GM21447 (cell line): Measurements from ENCODE around the gene SLC19A1.

Experiments used
- ATAC-seq: cut with Tn5 transposase; IDR thresholded peaks from one replicate; pipeline ENCODE4 v1.9.1; 2021; ENCODE audit not compliant: unreplicated experiment

The SLC19A1 gene

DNA sequence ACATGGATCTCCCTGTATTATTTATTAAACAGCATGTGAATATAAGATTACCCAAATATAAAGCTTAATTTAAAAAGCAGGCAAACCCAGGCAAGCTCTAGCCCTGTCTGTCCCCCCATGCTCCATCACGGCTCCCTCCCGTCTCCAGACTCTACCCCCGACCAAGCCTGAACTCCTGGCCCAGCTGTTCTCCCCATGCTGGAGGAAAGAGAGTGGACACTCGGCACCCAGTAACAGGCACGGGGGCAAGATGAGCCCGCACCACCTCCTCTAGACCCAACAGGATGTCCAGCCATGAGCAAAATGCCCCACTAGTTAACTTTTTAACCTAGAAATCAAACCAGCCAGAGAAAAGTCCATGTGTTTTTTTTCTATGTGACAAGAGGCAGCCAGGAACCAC, 19.3 kb downstream of the SLC19A1 start:
- ATAC-seq, result no peak

DNA sequence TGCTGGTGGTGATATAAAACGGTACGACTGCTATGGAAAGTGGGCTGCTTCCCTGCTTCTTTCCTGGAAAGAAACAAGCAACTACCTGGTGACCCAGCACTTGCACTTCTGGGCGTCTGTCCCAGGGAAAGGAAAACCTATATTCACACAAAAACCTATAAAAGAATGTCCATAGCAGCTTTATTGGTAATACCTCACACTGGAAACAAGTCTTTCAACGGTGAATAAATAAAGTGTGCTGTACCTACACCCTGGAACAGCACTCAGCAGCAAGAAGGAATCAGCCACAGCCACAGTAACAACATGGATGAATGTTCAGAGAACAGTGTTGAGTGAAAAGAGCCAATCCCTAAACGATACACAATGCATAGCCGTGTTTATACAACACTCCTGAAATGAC, 19.9 kb downstream of the SLC19A1 start:
- ATAC-seq, result no peak

DNA sequence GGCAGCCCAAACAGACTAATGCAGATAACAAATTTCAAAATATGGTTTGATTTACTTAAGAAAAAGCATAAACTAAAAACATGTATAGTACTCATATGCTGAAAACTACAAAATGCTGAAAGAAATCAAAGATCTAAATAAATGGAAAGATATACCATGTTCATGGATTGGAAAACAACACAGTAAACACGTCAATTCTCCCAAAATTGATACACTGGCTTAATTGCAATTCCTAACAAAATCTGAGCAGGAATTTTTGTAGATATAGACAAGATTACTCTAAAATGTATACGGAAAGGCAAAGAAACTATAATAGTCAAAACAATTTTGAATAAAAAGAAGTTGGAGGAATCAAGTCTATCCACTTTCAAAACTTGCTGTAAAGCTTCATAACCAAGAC, 21.0 kb downstream of the SLC19A1 start:
- ATAC-seq, result no peak

DNA sequence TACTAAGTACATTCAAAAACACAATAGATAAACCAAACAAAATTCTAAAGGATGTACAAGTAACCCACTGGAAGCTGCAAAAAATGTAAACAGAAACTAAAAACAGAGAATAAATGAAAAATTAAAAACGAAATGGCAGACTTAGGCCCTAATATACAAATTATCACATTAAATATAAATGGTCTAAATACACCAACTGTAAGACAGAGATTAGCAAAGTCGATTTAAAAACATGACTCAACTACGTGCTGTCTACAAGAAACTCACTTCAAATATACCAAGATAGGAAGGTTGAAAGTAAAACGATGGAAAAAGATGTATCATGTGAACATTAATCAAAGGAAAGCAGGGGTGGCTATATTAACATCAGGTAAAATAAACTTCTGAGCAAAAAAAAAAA, 23.1 kb downstream of the SLC19A1 start:
- no peak for ATAC-seq

DNA sequence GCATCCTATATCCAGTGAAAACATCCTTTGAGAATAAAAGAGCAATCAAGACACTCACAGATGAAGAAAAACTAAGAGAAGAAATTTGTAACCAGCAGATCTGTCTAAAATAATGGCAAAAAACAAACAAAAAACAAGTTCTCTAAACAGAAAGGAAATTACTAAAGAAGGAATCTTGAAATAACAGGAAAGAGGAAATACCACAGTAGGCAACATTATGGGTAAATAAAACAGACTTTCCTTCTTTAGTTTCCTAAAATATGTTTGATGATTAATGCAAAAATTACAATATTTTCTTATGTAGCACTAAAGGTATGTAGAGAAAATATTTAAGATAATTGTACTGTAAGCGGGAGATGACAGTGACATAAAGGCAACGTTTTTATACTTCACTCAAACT, 23.5 kb downstream of the SLC19A1 start:
- no peak for ATAC-seq

DNA sequence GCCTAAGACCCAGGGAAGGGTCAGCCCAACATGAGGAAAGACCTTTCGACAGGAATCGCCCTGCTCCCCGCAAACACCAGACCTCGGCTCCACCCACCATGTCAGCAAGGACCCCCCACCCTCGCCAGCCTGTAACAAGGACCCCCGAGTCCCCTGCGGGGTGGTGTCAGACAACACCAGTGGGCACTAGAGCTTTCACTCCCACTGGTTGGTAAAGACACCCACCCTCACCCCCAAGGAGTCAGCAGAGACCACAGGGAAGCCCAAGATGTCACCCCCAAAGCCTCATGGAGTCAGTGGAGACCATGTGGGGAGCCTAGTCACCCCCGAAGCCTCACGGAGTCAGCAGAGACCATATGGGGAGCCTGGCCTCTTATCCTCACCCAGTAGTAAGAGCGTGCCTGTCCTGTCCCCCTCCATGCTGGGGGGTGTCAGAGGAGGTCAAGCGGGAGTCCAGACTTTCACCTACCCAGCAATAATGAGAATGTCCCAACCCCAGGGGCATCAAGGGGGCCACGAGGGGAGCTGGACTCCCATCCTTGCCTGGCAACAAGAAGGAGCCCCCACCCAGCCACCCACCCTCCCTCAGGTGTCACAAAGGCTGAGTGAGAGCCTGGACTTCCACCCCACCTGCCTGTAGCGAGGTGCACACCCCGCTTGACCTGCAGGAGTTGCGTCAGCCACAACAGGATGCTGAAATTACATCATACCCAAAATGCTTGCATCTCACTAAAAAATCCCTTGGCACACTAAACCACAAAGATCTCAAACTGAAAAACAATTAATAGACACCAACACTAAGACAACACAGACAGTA, 24.8 kb downstream of the SLC19A1 start:
- ATAC-seq, result no peak

DNA sequence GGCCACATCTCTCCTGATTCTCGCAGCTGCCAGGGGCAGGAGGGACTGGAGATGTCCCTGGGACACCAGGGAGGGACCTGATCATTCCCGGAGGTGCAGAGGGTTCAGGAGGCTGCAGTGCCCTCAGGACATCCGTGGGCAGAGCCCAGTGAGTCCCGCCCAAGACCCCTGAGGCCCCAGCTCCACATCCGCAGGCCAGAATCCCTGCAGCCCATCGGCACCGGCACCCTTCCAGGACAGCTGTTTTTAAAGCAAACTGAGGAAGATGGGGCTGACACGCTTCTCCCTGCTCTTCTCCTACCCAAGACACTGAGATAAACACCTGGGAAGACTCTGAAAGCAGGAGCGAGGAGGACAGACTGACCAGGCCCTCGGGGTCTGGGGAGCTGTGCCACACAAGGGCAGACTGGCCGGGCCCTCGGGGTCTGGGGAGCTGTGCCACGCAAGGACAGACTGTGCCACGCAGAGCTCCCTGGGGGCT, 25.5 kb downstream of the SLC19A1 start:
- ATAC-seq, result no peak

DNA sequence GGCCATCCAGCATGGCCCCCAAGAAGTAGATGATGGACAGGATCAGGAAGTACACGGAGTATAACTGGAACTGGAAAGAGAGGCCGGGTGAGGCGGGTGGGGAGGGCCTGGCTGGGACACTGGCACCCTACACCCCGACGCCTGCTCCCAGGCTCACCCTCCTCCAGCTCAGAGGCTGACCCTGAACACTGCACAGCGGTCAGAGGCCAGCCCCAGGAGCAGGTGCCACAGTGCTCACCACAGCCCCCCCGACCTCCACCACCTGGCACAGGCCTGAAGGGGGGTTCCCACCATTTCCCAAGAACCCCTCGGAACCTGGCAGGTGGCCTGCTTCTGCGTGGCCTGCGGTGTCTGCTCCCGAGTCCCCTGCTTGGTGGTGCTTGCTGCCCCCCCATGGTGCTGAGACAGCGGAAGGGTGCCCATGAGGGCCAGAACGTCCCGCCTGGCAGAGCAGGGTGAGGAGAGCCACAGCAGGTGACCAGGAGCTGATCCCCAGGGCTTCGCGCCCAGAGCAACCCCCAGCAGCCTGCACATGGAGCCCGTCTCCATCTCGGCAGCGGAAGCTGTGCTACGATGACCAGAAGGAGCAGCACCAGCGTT, 26.1 kb downstream of the SLC19A1 start:
- no peak for ATAC-seq

DNA sequence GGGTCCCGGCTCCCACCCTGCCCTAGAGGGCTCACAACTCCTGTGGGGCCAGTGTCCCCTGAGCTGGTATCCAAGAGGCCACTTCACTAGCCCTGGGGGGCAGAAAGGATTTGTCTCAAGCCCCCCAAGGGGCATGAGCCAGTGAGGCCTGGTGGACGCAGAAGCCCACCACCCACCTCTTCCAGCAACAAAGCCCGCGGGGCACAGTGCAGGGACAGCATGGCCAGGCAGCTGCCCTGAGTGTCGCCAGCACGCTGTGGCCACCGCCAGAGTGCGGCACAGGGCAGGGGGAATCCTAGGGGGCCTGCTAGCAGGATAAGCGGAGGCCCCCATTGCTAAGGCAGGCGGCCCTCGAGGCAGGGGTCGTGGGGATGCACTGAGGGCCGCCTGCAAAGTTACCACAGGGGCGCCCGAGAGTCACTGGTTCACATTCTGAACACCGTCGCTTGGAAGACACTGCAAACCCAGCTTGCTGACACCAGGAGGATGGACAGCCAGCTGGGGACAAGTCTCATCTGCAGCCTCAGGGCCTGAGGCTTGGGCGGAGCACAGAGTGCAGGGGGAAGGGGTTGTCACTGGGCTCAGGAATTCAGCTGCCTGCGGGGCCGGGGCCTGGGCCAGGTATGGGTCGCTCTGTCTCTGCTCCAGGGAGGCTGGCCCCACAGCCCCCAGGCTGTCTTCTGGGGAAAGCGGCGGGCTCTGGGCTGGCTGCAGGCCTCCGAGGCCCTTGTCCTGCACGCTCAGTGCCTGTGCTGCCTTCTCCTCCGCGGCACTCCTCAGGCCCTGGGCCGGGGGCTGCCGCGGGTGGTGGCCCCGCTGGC, 26.8 kb downstream of the SLC19A1 start:
- no peak for ATAC-seq

DNA sequence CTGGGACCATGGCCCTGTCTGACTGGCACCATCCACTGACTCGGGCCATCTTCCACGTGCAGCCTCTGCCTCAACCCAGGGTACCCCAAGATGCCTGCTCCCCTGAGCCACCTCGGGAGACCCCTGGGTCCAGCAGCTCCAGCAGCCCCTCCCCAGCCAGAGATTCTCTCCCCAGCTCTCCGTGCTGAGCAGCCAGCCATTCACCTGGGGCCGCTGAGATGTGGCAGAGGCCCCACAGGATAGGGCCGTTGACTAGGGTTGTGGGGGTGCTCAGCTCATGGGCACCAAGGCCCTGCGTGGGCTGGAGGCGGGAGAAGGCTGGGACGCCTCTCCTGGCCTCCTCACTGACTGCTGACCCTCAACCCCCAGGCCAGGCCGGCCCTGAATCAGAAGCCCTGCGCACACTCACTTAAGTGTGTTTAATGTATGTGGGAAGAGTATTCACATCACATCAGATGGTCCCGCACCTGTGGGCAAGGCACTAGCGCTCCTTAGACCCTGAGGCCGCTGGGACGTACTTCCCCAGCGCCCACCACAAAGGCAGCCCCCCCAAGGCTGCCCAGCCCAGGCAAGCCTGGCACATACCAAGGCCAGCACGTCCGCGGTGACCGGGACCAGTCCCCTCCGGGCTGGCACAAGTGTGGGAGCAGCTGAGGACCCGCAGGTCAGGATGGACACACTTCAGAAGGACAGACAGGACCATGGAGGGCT, 27.8 kb downstream of the SLC19A1 start:
- ATAC-seq, result no peak

DNA sequence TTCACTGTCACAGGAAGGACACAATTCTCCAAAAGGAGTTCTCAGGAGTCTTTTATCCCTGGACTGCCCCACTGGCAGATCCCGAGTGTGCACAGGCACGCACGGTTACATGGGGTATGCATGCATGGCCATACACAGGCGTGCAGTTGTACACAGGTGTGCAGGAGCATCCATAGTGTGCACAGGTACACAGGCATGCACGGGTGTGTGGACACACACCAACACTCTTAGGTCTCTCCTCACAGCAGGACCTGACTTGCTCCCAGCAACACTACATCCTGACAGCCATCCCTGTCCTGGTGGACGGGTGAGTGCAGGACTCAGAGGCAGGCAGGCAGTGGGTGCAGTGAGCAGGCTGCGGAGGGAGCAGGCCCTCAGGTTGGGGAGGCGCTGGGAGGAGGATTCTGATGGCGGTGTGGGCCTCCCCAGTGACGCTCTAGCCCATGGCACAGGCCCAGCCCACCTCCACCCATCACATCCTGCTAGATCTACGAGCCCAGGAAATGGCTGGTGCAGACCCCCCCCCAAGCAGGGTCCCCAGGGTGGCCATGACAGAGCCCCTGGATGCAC, 28.4 kb downstream of the SLC19A1 start:
- ATAC-seq, result no peak

DNA sequence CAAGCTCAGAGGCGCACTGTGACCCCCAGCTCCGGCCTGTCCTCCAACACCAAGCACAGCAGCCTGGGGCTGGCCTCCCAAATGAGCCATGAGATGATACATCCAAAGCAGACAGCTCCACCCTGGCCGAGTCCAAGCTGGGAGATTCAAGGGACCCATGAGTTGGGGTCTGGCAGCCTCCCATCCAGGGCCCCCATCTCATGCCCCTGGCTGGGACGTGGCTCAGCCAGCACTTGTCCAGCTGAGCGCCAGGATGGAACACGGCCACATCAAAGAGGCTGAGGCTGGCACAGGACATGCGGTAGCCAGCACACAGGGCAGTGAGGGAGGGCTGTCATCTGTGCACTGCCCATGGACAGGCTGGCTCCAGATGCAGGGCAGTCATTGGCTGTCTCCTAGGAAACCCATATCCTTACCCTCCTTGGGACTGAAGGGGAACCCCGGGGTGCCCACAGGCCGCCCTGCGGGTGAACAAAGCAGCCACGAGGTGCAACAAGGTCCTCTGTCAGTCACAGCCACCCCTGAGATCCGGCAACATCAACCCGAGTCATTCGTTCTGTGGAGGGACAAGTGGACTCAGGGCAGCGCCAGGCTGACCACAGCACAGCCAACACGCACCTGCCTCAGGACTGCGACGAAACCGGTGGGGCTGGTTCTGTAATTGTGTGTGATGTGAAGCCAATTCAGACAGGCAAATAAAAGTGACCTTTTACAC, 29.1 kb downstream of the SLC19A1 start:
- no peak for ATAC-seq

DNA sequence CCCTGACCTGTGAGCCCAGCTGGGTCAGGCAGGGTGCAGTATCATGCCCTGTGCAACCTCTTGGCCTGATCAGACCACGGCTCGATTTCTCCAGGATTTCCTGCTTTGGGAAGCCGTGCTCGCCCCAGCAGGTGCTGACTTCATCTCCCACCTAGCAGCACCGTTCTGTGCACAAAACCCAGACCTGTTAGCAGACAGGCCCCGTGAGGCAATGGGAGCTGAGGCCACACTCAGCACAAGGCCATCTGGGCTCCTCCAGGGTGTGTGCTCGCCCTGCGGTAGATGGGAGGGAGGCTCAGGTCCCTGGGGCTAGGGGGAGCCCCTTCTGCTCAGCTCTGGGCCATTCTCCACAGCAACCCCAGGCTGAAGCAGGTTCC, 29.6 kb downstream of the SLC19A1 start:
- no peak for ATAC-seq

DNA sequence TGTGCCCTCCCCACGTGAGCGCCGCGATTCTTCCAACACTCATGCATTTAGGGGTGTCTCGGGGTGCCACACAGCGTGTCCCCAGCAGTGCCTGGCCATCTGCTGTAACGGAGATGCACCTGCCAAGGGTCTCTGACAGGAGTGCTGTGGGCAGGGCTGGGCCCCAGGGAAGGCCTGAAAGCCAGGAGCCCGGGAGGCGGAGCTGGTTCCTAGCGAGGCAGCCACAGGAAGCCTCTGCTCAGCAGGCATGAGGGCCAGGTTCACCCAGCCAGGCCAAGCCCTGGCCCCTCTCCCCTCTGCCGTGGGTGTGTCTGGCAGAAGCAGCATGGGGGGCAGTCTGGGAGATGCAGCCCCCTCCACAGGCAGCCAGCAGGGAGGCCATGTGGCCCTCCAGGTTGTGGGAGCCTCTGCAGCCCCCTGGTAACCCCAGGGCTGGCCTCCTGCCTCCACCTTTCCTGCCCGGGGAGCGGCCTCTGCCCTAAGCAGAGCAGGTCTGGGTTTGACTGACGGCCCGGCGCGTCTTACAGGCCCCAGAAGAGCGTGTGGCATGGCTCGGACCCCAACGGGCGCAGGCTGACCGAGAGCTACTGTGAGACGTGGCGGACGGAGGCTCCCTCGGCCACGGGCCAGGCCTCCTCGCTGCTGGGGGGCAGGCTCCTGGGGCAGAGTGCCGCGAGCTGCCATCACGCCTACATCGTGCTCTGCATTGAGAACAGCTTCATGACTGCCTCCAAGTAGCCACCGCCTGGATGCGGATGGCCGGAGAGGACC, 30.4 kb downstream of the SLC19A1 start:
- ATAC-seq, result no peak

DNA sequence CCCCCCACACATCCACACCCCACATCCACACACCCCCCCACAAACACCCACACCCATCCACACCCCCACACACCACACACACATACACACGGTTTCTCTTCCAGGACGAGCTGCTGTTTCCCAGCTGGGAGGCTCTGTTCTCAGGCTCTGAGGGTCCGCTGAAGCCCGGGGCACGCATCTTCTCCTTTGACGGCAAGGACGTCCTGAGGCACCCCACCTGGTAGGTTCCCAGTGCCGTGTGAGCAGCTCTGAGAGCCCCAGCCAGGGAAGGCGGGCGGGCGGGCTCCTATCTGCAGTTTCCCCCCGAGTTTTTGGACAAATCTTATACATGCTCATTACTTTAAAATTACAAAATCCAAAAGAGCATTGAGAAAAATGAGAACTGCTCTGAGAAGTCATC, 31.2 kb downstream of the SLC19A1 start:
- no peak for ATAC-seq

DNA sequence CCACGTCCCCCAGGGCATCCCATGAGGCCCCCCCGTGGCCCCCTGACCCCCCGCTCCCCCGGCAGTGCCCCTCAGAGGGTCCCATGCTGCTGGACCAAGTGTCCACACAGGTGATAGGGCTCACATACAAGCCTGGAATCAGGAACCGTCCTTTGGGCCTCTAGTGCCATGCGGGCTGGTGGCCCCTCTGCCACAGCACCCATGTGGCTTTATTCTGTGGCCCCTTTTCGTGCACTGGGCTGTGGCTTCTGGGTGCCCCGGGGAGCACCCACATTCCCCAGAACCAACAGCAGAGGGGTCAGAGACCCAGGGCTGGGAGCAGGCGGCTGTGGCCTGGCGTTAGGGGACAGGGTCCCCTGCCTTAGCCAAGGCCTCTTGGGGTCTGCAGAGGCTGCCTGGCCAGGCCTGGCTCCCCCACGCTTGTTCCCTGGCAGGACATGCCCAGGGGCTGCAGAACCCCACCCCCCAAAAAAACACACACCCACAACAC, 31.7 kb downstream of the SLC19A1 start:
- ATAC-seq, result no peak

DNA sequence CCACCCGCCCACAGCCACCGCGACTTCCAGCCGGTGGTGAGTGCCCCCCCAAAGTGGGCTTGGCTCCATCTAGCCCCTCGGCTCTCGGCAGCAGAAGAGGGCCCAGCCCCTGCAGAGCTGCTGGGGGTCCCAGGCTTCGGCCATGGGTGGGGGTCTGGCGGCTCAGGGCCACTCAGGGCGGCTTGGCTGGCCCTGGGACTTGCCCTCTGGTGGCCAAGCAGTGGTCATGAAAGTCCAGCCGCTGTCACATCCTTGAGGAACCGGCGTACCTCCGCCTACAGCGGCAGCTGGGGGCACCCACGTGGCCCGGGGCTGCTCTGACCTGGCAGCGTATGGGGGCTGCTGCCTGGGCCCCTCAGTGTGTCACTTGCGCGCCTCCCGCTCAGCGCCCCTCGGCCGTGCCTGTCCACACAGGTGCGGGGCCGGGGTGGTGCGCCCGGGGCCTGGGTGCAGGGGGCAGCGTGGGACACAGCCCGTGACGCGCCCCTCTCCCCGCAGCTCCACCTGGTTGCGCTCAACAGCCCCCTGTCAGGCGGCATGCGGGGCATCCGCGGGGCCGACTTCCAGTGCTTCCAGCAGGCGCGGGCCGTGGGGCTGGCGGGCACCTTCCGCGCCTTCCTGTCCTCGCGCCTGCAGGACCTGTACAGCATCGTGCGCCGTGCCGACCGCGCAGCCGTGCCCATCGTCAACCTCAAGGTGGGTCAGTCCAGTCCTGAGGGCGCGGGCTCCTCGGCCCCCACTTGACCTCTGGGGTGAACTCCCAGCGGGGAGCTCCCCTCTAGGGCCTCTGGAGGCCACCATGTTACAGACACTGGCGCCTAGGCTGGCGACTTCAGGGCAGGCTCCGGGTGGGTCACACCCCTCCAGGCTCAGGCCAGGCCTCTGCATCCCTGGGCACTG, 32.4 kb downstream of the SLC19A1 start:
- no peak for ATAC-seq
